ENCODE data around the gene IMPA2. TPM values are rescaled to one million over a fixed set of nuclear protein-coding genes. Genes with fewer than 3 reads are reported as not detected.

The IMPA2 gene
- total and polyA plus RNA-seq, 2 of the 4 experiments (the other 2 are of a cell fraction): 5.4 to 5.5 TPM

GRCh38 chr18:11987527-11987926 lies 6.2 kb downstream of the IMPA2 start:
- no peak overlapping the region for H2AFZ ChIP-seq (replicated peaks; ENCODE audit: low read length, poor library complexity)
- TF ChIP-seq SMC3 (IDR thresholded peaks at IDR 0.05; ENCODE audit: low read depth, low read length): no peak
- TF ChIP-seq NFE2L2 (IDR thresholded peaks at IDR 0.05; ENCODE audit: low read depth, low read length): peak; percentile 73
- H2BK15ac ChIP-seq (ENCODE audit: low read depth, low read length): no peak overlapping the region
- no peak overlapping the region for H3K4me3 ChIP-seq (ENCODE audit: insufficient read depth, low read depth, low read length)
- peak; percentile 48 for DNase-seq
- H3K4me1 ChIP-seq (ENCODE audit: control insufficient read depth, insufficient read depth, low read length): peaks cover 3% of the 10 kb centered on the region
- no peaks in the 10 kb centered on the region for H3K36me3 ChIP-seq (ENCODE audit: control insufficient read depth, insufficient read depth, low read length)
- H2BK5ac ChIP-seq (ENCODE audit: low read depth, low read length, poor library complexity, severe bottlenecking): no peak overlapping the region
- H3K23ac ChIP-seq (ENCODE audit: low read depth, low read length): no peak overlapping the region
- H2AK5ac ChIP-seq (ENCODE audit: low read depth, low read length): no peak overlapping the region
- H3K56ac ChIP-seq (ENCODE audit: extremely low read depth, insufficient read depth, low read length): no peak overlapping the region
- no TSS peak for BruUV-seq (replicated peaks)
- in situ Hi-C loops (cut with MboI; ENCODE audit: low sequenced_read_pairs) (no loop called here), dilution Hi-C loops (cut with HindIII; ENCODE audit: low sequenced_read_pairs, unreplicated experiment) (no loop called here), intact Hi-C loops (cut with micrococcal nuclease) (no loop called here)
- POLR2A ChIA-PET (ENCODE audit: unreplicated experiment): no interaction called here
- H3K9me3 ChIP-seq (ENCODE audit: control insufficient read depth, insufficient read depth, low read length): no peaks in the 10 kb centered on the region
- no peak overlapping the region for H2AK9ac ChIP-seq (replicated peaks; ENCODE audit: low read depth, low read length, poor library complexity)
- H3K14ac ChIP-seq (replicated peaks; ENCODE audit: low read depth, low read length): no peak overlapping the region
- H3K9me1 ChIP-seq (ENCODE audit: insufficient read depth, low read length): 0 out of 2 replicates have a peak, but pooled peaks cover 6% of the 10 kb centered on the region
- H3K9ac ChIP-seq (ENCODE audit: low read depth, low read length): no peak overlapping the region
- no peak overlapping the region for H2BK20ac ChIP-seq (ENCODE audit: low read depth, low read length)
- H3K27me3 ChIP-seq (ENCODE audit: control insufficient read depth, insufficient read depth, low read length): no peaks in the 10 kb centered on the region
- H4K91ac ChIP-seq (ENCODE audit: insufficient read depth, low read depth, low read length): no peak overlapping the region
- H3K18ac ChIP-seq (ENCODE audit: low read depth, low read length): no peak overlapping the region
- H4K5ac ChIP-seq (ENCODE audit: low read depth, low read length): no peak overlapping the region
- no peak overlapping the region for H3K27ac ChIP-seq (ENCODE audit: insufficient read depth, low read length)
- H4K8ac ChIP-seq (ENCODE audit: low read depth in 2 of 2, low read length in 2 of 2): no peak overlapping the region
- no peak overlapping the region for H2BK120ac ChIP-seq (ENCODE audit: low read depth, low read length)
- no peak overlapping the region for H3K4me2 ChIP-seq (ENCODE audit: low read depth, low read length)
- H4K20me1 ChIP-seq (ENCODE audit: insufficient read depth, low read length): no peaks in the 10 kb centered on the region
- CTCF ChIA-PET: no interaction called here
- no peak for ATAC-seq (ENCODE audit: low read depth)
- 90% methylated on average over 2 of the region's 7 CpGs; no CpG with 5 or more reads in 1 of the 2 experiments for WGBS, 2 experiments (ENCODE audit: extremely low coverage in 2 of 2, insufficient read length in 1 of 2)
- peaks cover 12 to 35% of the 10 kb centered on the region in 2 experiments; a peak in 2 of 4 replicates for H3K79me1 ChIP-seq (ENCODE audit: low read depth in 1 of 2, low read length in 2 of 2)
- H3K4ac ChIP-seq (ENCODE audit: low read depth, low read length): no peak overlapping the region
